DLD1 (cell line): Measurements from ENCODE around the gene LRIG1.

Source experiments
- in situ Hi-C: cut with HindIII; loops from 2 replicates; pipeline ENCODE4 v1.10.0; 2017; ENCODE audit warnings: low sequenced_read_pairs

LRIG1 gene

DNA sequence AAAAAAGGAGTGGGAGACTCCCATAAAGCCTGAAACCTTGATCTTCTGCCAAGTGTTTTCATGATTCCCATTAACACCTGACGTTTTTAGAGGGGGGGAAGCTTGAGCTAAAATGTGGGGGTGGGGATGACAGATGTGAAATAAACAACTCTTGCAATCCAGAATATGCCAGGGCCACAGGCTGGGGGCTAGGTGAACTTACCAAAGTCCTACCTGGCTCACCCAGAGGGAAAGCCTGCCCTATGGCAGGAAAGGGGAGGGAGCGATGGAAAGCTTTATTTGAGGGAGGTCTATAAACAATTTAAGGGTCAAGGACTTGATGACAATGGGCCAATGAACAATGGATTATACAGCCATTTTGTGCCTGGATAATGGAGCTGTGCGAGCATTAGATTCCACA is 108.3 kb downstream of the LRIG1 start:
- in situ Hi-C loops, result no loop called here

DNA sequence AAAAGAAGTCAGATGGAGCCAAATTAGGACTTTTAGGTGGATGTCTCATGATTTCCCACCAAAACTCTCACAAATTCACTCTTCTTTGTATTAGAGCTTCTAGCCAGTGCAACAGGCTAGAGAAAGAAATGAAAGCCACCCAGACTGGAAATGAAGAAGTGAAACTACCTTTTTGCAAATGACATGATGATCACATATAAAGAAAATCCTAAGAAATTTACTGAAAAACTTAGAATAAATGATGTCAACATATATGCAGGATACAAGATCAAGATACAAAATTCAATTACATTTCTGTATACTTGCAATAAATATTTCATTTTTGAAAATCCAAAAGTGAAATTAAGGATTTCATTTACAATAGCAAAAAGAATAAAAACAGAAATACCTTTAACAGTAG is 110.8 kb downstream of the LRIG1 start:
- in situ Hi-C loops, result no loop called here

DNA sequence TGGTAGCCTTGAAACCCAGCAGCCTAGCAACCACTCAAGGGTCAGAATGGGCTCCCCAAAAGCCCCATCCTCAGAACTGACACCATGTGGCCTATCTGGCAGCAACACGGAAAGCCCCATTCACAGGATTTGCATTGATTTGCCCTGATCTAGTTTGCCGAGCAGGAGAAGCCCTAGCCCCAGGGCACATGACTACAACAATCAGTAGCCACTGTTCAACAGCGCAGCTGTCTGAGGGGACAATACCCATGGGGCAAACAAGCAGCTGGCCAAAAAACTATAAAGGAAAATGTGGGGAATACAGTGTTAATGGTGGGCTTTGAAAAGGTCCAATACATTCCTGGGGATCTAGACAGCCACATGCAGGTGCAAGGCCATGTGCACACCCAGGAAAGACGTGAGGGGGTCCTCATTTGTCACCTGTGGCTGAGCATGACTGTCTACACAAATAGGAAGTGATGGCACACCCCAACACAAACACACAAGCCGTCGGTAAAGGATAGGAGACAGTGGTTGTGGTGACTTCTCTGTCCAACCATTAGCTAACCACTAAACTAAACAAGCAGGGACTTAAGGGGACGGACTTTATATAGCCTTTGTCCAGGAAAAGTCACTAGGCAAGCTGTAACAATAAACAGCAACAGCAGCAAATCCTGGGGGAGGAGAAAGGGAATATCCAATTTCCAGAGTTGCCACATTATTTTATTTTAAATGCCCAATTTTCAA is 113.7 kb downstream of the LRIG1 start:
- in situ Hi-C loops, result no loop called here

DNA sequence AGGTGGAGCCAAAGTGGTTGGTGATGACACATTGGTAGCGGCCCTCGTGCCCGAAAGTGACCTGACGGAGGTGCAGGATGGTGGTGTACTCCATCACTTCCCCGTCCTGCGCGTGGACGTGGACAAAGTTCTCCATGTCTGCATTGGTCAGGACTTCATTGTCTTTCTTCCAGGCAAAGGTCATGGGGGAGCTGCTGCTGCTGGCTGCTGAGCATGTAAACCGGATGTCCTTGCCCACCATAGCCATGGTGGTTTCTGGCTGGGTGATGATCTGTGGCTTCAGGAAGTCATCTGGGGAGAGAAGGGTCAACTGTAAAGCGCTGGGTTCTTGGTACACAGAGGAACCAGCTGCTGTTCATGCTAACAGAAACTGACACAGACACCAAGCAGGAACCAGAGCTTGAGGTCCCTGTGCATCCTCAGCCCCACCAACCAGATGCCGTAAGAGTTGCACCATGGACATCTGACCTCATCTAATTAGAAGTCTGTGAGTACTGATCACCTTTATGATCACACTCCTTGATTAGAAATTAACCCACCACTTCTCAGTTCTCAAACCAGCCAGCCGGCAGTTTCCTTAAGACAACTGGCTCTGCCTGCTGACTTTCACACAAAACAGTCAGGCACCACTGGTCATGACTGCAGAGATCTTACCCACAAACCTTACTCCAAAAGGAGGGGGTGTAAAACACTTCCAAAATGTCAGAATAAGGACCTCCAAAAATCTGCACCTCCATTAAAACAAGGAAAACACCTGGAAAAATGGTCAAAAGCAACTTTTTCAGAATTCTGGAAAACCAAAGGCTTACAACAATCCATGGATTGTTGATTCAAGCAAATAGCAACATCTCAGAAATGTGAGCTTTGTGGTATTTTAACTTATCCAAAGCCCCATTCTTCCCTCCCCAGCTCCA is 114.6 kb downstream of the LRIG1 start:
- in situ Hi-C loops, result no loop called here

DNA sequence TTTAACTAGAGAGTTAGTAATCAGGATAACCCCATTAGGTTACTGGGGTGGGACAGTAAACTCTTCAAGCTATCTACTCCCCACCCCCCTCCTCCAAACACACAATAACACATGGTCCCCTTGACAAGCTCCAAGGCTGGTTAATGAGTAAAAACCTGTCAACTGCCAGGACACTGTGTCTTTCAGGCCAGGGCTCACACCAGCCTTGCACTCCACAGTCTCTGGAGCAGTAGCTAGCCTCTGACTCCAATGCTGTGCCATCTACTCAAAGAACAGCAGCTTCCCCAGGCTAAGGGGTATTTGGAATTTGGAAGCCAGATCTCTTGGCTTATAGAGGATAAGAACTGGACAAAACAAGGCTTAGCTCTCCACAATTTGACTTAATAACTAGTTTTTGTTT is 115.8 kb downstream of the LRIG1 start:
- in situ Hi-C loops, result no loop called here

DNA sequence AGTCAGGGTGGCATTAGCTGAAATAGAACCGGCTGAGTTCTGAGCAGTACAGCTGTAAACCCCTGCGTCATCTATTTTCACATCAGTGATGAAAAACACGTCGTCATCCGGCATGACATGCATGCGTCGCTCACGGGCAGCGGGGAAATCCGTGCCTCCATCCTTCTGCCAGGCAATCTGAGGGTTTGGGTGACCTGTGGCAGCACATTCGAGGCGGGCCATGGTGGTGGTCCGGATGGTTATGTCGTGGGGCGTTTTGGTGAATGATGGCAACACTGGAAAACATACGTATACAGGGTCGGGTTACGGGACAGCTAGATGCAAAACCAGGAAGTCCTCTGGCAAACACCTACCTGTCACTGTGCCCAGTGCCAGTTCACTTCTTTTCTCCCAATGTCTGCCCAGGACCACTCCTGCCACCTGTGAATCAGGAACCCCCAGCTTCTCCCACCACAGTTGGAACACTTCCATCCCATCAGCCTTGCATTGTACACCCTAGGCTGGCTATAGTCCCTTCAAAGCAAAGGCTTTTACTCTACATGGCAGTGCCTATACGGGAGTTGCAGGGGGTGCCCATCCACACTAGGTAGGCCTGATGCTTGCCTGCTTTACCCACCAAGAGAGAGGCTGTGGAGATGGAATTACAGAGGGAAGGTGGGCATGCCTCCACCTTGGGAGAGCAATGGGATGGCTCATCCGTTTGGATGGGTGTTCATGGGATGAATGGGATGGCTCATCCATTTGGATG is 116.7 kb downstream of the LRIG1 start:
- in situ Hi-C loops, result no loop called here

DNA sequence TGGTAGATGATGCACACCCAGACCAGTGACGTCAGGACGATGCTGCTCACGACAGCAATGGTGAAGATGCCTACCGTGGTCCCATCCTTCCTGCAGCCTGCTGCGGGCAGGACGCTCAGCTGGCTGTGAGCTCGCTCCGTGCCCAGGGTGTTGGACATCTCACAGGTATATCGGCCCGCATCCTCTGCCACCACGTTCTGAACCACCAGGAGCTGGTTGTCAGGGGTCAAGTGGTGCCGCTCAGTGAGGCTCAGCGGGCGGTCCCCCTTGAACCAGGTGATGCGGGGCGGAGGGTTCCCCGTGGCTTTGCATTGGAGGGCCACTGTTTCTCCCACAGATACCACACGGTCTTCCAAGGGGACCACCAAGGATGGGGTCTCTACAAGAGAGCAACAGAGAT is 117.8 kb downstream of the LRIG1 start:
- in situ Hi-C loops, result no loop called here

DNA sequence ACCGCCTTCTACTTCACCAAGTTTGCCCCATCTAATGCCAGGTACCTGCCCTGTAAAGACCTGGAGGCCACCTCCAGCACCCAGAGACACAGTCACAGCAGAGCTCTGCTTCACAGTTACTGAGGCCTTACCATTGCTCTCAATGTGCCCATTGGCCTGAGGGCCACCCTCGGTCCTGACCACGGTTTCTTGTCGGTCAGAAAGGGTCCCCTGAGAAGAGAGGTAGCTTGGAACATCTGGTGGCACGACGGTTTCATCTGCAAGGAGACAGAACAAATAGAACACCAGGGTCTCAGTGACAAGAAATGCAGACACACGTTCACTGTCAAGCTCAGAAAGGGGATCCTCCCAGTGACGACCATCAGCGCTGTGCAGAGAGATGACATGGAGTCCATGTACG is 118.7 kb downstream of the LRIG1 start:
- in situ Hi-C loops, result no loop called here

DNA sequence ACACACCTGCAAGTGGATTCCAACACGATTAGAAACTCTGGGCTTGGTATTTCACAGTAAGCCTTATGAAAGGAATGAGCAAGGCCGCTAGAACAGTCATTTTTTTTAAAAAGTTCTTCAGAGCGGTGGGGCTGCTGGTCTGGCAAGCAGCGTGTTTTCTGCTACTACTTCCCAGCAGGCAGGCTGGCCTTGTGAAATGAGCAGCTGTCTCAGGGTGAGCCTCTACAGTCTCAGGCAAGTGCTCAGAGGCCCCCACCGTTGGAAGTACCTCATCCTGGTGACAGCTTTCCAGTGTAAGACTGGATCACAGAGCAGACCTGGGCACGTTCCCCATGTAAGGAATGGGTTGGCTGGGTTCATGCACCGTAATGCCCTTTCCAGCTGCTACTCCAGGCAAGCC is 119.2 kb downstream of the LRIG1 start:
- in situ Hi-C loops, result no loop called here

DNA sequence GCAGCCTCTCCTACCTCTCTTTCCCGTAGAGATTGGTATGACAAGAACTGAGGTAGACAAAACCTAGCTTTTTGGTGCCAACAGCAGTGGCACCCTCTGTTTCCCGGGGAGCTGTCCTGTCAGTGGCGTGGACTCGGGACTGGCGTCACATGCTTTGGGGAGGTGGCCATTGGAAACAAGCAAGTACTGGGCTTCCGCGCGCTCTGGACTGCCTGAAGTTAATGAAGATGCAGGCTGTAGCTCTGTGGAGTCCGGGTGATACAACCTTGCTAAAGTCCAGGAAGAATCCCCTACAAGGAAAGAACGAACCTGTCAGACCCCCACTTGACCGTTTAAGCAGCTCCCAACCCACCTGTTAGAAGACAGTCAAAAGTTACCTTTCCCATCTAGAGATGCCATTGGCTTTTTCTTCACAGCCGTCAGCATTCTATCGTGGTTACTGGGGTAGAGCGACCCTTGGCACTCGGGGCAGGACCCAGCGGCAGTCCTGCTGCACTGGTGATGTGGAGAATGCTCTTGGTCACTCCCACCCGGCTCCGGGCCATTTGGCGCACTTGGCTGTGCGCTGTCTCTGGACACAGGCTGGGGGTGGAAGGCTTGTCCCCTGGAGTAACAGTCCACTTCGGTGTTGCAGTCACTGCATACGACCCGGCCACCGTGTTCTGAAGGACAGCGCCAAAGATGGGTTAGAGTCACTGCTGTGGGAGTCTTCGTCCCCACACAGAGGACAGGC is 120.5 kb downstream of the LRIG1 start:
- in situ Hi-C loops, result no loop called here

DNA sequence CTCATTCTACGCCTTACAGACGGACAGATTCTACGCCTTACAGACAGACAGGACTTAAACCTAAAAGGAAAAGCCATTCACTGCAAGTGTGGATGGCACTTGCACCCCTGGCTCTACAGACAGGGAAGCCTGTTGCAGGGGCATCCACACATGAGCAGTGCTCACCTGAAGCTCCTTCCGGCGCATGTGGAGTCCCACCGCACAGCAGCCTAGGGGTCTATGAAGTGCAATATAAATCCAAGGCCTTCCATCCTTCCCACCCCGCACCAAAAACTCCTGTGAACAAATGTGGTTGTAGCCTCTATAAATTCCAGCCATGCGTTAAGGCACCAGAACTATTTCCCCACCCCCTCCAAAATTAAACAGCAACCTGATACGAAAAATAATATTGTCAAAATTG is 121.3 kb downstream of the LRIG1 start:
- in situ Hi-C loops, result no loop called here

DNA sequence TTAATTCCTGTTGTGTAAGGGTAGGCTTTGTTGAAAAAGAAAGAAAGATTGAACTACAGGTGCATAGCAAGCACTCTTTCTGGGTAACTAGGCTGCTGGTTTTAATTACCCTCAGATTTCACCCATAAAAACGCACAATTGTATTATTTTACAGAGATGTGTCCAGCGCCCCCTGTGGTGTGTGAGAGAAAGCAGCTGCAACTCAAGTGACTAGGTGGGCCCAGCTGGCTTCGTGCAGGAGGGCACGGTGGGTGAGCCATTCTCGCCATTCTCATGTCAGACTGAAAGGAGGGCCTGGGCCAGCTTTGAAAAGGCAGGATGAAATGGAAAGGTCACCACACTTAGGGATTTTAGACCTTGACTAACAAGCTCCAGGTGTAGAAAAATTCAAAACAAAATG is 122.6 kb downstream of the LRIG1 start:
- in situ Hi-C loops, result no loop called here

DNA sequence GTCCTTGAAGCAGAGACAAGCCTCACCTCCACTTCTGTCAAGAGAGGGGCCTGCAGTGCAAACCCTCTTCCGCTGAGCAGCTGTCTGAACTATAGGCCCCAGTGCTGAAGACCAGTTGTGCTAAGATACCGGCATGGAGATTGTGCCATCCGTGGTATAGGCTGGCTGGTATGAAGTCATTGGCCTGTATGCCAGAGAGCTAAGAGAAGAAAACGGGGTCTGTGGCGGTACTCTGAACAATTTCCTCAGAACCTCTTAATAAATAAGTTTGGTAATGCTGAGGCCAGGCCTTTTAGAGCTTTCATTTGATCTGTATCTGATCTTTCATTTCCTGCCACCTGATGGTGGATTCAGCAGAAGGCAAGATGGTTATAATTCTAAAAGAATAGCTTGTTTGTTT is 123.0 kb downstream of the LRIG1 start:
- in situ Hi-C loops, result no loop called here

DNA sequence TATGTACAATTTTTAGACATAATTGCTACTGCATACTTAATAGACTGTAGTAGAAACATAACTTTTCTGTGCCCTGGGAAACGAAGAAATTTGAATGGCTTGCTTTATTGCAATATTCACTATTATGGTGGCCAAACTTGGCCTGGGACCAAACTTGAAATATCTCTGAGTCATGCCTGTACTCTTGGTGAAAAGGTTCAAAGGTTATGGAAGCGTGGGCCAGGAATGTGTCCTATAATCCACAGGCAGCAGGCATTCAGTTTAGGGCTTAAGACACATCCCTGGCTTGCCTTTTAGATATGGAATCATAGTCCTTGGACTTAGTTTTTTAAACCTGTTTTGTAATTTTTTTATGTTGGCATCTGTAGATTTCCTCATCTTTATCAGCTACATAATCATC is 124.3 kb downstream of the LRIG1 start:
- in situ Hi-C loops, result no loop called here

DNA sequence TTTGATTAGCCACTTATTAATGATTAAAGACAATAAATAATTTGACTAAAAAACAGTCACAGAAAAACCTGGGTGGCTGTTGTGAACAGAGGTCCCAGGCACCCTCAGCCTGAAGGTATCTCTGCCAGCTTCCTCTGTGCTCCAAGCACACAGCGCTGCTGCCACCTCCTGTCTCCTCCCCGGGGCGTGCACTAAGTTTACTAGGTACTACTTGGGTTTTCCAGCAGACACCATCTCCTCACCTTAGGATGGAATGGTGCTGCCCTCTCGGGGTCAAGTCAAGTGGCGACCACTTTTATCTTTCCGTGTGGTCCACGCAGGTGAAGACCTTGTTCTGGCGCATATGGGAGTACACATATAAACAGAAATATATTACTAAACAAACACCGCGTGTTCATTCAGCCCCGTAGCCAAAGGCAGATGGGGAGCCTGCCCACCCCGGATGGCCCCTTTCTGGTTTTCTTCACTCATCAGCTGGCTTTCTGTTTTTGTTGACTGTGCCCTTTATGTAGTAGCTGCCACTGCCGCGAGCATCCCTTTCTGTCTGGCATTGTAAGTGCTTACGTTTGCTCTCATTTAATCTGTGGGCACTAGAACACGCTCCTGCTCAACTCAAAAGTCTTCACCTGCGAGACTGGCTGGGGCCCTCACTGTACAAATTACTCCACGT is 128.0 kb downstream of the LRIG1 start:
- in situ Hi-C loops, result no loop called here

DNA sequence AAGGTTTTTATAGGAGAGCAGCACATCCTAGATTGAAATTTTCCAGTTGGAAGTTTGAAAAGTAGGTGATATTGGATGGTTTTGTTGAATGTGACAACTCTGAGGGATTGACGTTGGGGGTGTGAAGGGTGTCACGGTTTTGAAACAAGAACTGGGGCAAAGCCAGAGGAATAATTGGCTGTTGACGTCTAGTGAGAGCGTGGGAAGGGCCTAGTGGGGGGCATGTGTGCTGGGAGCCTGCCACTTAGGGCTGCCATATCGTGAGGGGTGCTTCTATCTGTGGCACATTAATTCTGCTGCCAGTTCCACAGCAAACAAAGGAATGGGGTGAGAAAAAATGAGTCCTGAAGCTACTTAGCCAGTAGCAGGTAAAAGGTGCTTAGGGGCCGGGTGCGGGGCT is 129.4 kb downstream of the LRIG1 start:
- in situ Hi-C loops, result no loop called here

DNA sequence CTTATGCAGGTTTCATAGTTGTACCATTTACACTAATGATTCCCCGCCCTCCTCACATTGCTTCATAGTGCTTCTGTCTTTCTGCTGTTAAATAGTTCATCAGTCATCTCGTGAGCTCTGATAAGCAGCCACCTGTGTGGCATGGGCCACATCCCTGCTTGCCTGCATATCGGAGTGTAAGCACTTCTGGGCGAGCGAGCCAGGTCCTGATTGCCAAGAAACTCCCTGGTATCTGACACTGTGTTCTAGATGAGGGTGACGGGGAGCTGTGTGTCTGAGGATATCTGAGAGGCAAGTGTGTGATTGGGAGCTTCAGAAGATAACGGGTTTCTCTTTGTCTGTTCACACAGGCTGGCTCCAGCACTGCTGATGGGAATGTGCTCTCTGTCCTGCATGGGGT is 130.6 kb downstream of the LRIG1 start:
- in situ Hi-C loops, result no loop called here

DNA sequence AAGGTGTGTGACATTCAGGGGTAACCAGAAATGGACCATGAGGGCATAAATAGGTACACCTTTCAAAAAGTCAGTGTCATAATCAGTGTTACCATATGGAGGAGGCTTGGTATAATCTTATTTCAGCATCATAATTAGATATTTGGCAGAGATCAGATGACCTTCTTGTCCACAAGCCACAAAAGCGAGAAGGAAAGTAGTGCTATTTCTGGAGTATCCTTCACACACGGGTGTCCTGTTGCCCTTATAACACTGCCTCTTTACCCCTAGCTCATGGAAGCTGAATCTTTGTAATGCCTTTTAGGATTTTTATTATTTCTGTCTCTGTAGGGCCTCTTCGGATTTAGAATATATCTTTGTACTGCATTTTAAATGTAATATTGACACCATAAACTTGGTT is 132.8 kb downstream of the LRIG1 start:
- in situ Hi-C loops, result no loop called here

DNA sequence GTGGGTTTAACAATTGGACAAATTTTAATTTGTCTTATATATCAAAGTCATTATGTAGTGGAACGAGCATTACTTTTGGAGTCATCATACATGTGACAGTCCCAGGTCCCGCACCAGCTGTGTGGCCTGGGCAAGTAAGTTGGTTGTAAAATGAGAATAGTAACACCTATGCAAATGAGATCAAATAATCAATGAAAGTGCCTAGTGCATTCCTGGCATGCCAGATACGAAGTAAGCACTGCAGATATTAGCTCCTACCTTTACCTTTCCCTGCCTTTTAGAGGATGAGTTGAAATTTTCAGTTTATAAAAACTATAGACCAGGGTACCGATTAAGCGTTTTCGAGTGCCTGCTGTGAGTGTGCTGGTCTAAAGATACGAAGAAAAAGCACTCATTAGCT is 134.1 kb downstream of the LRIG1 start:
- in situ Hi-C loops, result no loop called here

DNA sequence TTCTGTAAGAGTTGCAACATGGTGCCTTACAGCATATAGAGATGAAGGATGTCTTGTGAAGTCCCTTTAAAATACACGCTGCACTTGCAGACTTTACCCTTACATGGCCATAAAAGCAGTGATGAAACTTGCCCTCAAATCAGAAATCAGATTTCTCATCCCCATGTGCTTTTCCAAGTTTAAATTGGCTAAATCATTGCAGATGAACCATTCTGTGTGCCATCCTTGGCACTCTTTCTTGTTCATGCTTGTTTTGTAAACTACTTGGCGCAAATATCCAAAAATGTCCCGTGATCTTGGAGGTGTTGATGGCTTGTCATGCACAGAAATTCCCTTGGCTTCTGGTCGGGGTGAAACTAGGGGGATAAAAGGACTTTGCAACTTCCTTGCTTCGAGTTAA is 135.7 kb downstream of the LRIG1 start:
- in situ Hi-C loops, result no loop called here
